Measurements from ENCODE around the gene ZNF524.
"Not testable (repeated sequence)": the region's sequence is repeated elsewhere in the genome, so short reads cannot be mapped to it uniquely, and the experiment has no call there.

Gene ZNF524

DNA sequence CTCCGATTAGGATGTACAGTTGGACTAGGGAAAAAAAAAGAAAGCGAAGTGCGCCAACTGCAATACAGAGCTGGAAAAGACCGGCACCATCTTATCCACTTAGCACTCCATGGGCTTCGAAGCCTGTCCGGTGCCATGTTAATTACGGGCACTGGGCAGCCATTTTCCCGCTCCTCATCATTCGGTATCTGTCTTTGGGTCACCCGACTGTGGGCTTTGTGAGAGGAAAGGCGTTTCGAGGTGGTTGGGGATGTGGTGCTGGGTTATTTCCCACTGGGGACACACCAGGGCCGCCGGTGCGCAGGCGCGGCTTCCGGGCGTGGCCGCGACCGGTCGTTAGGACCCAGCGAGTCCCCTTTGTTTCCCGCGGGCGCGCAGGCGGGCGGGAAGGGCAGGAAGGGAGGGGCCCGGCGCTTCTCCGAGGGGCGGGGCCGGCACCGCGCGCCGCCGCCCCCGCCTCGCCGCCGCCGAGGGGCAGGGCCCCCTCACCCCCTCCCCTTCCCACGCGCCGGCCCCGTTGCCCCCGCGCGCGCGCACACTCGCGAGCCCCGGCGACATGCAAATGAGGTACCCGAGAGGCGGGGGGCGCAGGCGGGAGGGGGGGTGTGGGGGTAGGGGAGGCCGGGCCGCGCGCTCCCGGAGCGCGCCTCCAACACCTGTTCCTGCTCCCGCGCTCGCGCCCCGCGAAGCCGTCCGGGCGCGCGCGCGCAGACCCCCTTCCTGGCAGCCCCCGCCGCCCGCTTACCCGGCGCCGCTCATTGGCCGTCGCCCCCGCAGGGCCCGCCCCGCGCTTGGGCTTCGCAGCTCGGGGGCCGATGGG is at the start of gene ZNF524:
ZNF524 (plus strand) TSS at position 447 of the 820 bp plus-strand sequence. CDS start 1,825 bp downstream, outside the sequence.
- no peak for DNase-seq (ENCODE audit: low read depth, low spot score)

- DNase-seq (ENCODE audit: low read depth, low spot score), result no peak
Observed at GRCh38 chr19:55550321-55550650, 49.8 kb upstream of the ZNF524 start.

- DNase-seq (ENCODE audit: low read depth, low spot score), result no peak
Observed at GRCh38 chr19:55552206-55552605, 47.9 kb upstream of the ZNF524 start.

DNA sequence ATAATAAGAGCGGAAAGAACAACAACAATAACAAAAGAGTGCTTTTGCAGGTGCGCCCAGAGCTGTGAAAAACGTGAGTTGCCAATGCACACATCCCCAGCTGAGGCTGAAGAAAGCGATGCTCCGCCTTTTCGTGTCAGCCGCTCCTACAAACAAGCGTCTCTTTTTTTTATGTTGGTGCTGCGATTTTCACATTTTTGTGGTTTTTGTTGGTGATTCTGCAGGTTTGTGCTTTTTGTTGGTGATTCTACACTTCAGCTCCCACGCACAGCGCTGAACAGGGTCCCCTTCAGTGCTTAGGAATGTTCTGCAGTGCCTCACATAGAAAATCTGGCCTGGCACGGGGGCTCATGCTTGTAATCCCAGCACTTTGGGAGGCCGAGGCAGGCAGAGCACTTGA is 47.5 kb upstream of the ZNF524 start:
- DNase-seq (ENCODE audit: low read depth, low spot score), result no peak

DNA sequence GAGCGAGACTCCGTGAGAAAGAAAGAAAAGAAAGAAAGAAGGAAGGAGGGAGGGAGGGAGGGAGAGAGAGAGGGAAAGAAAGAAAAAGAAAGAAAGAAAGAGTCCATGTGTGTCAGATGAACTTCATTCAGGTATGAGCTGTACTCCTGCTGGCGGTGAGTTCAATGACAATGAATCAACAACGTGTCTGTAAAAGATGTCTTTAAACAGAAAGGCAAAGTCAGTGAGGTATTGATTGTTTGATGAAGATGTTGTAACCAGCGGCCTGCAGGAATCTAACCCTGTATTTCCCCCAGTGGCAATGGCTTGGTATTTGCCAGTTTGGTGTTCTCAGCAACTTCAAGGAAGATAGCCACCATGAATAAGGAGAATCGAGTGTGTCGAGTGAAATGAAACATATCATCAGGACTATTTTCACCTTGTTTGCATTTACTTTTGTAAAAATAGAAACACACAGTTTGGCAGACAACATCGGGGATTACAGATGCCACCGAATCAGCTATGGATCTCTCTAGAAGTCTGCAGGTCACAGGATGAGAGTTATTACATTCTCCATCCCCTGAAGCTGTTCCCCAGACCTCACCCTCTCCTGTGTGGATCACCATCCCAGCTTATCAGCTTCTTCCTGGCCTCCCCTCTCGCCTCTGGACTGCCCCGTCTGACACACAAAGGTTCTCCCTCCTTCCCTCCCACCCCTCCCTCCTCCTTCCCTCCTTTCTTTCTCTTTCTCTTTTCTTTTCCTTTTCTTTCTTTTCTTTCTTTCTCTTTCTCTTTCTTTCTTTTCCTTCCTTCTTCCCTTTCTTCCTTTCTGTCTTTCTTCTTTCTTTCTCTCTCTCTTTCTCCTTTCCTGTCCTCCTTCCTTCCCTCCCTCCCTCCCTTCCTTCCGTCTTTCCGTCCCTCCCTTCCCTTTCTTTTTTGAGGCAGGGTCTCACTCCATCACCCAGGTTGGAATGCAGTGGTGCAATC is 46.6 kb upstream of the ZNF524 start:
- no peak for DNase-seq (ENCODE audit: low read depth, low spot score)

DNA sequence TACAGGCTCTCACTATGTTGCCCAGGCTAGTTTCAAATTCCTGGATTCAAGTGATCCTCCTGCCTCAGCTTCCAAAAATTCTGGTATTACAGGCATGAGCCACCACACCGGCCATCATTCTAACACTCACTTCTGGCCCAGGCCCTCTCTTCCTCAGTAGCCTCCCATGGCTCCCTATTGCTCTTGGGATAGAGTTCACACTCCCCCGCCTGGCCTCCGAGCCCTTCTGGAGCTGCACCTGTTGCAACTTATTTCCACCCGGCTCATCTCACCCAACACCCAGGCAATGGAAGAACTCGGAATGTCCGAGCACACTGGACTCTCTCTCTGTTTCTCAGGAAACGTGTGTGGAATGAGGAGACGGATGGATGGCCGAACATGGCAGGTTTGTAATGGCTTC is 45.8 kb upstream of the ZNF524 start:
- no peak for DNase-seq (ENCODE audit: low read depth, low spot score)

DNA sequence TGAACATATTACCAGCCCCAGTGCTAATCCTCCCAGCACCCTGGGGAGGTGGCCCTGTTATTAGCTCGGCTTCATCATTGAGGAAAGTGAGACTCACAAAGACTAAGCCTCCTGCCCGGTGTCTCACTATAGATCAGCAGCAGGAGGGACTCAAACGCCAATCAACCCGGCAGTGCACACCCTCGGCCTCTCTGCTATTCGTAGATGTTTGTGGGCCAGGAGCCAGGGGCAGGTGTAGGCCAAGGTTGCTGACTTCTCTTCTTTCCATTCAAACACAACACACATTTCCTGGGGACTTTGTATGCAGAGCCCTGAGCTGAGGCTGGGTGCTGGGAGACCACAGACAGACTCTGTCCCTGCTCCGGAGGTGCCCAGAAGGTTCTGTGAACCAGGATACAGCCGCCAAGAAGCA is 45.3 kb upstream of the ZNF524 start:
- DNase-seq (ENCODE audit: low read depth, low spot score), result no peak

DNA sequence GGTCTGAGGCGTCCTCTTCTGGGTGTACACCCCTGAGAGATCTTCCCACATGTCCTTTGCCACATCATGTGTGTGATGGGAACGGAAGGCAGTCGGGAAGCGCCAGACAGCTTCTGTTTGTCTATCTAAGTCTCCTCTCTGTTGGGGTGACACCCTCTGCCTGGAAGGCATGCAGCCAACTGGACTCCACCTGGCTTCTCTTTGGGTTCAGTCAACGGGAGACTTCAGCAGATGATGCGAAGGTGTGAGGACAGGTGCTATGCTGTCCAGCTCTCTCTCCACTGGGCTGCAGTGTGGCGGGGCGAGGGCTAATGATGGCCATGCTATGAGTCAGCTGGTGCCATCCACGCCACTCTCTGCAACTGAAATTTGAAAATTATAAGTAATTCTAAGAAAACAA is 40.4 kb upstream of the ZNF524 start:
- DNase-seq (ENCODE audit: low read depth, low spot score), result no peak

GRCh38 chr19:55563261-55563690 is 36.8 kb upstream of the ZNF524 start:
- DNase-seq (ENCODE audit: low read depth, low spot score), result no peak

- DNase-seq (ENCODE audit: low read depth, low spot score), result no peak
Observed at GRCh38 chr19:55566823-55567222, 33.3 kb upstream of the ZNF524 start.

DNA sequence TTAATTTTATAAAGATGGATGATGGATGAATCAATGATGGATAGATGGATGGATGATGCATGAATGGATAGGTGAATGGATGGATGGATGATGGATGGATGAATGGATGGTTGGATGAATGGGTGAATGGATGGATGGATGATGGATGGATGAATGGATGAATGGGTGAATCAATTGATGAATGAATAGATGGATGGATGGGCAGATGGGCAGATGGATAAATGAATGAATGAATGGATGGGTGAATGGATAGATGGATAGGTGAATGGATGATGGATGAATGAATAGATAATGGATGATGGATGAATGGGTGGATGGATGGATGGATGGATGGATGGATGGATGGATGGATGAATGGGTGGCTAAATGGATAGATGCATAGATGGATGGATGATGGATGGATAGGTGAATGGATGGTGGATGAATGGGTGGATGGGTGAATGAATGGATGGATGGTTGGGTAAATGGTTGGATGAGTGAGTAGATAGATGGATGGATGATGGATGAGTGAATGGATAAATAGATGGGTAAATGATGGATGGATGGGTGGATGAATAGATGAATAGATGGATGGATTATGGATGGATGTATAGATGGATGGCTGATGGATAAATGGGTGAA is 32.3 kb upstream of the ZNF524 start:
- no peak for DNase-seq (ENCODE audit: low read depth, low spot score)

DNA sequence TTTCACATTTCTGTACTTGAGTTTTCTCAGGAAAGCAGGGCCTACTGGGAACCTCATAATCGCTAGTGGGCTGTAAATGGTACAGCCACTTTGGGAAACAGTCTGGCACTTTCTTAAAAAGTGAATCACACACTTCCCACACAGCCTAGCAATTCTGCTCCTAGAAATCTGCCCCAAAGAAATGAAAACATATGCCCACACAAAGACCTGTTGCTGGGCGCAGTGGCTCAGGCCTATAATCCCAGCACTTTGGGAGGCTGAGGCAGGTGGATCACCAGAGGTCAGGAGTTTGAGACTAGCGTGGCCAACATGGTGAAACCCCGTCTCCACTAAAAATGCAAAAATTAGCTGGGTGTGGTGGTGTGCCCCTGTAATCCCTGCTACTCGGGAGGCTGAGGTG is 30.6 kb upstream of the ZNF524 start:
- DNase-seq (ENCODE audit: low read depth, low spot score), result not testable (repeated sequence)

DNA sequence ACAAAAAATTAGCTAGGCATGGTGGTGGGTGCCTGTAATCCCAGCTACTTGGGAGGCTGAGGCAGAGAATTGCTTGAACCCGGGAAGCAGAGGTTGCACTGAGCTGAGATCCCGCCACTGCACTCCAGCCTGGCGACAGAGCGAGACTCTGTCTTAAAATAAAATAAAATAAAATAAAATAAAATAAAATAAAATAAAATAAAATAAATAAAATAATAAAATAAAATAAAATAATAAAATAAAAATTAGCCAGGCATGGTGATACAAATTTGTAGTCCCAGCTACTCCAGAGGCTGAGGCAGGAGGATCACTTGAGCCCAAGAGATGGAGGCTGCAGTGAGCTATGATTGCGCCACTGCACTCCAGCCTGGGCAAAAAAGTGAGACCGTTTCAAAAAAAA is 26.2 kb upstream of the ZNF524 start:
- not testable (repeated sequence) for DNase-seq (ENCODE audit: low read depth, low spot score)

DNA sequence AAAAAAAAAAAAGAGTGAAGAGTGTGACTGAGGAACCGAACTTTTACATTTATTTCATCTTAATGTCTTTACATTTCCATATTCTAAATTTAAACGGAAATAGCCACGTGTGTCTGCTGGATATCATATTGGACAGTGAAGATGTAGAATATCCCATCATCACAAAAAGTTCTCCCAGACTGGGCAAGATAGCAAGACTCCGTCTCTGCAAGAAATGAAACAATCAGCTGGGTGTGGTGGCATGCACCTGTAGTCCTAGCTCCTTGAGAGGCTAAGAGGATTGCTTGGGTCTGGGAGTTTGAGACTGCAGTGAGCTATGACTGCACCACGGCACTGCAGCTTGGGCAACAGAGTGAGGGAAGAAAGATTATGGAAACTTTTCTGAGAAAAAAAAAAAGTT is 23.3 kb upstream of the ZNF524 start:
- DNase-seq (ENCODE audit: low read depth, low spot score), result no peak

DNA sequence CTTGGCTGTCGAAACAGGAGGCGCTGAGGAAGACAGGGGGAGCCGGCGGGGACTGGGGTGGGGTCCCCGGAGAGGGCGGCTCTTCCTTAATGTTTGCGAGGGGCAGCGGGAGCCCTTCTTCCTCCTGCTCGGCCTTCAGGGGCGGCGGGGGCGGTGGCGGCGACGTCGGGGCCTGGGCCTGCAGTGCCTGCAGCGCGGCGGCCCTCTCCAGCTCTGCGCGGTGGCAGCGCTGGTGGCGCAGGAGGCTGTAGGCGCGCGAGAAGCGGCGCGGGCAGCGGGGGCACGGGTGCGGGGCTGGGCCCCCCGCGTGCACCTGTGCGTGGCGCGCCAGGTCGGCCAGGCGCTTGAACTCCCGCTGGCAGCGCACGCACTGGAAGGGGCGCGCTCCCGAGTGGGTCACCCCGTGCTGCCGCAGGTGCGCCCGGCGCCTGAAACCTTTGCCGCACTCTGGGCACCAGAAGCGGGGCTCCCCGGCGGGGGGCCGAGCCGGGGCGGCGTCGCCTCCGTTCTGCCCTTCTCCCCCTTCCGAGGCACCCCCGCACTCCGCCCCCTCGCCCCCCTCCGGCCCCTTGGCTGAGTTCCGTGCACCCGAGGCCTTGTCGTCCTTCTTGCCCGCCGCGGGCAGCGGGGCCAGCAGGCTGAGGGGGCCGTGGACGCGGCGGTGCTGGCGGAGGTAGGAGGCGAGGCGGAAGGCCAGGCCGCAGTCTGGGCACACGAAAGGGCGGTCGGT is 21.9 kb upstream of the ZNF524 start:
- DNase-seq (ENCODE audit: low read depth, low spot score), result no peak

DNA sequence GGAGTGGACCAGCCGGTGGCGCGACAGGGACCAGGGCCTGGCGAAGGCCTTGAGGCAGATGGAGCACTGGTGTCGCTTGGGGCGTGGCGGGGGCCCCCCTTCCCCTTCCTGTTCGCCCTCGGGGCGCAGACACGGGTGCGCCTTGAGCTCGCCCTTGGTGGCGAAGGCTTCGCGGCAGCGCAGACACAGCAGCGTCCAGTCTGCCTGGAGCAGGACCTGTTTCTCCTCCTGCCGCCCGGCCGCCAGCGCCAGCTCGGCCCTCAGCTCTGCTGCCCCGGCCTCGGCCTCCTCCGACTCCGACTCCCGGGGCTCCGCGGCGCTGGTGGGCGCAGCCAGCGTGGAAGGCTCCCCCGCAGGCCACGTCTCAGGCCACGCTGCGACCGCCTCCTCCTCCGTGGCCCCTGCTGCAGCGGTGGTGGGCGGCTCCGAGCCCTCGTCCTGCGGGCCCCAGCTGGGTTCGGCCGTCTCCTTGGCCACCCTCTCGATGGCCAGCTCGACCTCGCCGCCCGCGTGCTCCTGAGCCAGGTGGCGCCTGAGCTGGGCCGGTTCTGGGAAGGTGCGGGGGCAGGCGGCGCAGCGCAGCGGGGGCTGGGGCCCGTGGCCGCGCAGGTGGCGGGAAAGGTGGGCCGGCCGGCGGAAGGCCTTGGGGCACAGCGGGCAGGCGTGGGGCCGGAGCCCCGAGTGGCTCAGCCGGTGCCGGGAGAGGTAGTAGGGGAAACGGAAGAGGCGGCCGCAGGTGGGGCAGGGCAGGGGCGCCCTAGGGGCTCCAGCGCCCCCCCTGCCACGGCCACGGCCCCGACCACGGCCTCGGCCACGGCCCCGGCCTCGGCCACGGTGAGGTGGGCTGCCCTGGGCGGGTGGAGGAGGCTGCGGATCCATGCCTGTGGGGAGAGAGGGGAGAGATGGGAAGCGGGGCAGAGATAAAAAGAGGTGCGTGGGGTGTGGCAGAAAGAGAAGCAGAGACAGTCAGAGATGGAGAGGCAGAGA is 21.0 kb upstream of the ZNF524 start:
- DNase-seq (ENCODE audit: low read depth, low spot score), result no peak

GRCh38 chr19:55579766-55580621 is 20.1 kb upstream of the ZNF524 start:
- DNase-seq (ENCODE audit: low read depth, low spot score), result no peak

GRCh38 chr19:55580628-55581144 is 19.4 kb upstream of the ZNF524 start, which contains the start of gene ZNF579:
Gene ZNF579 (minus strand): TSS chr19:55580848. CDS start chr19:55579639, 1,209 bp downstream.
- peak; percentile 30 for DNase-seq (ENCODE audit: low read depth, low spot score)
